Smooth muscle cell of the brain vasculature (primary cell): ENCODE measurements around the gene NUTF2.
"Not testable (repeated sequence)": the region's sequence is repeated elsewhere in the genome, so short reads cannot be mapped to it uniquely, and the experiment has no call there.

Source experiments
- DNase-seq: peaks from one replicate; pipeline ENCODE4 v3.0.0-alpha.2; 2012; ENCODE audit warnings: low read depth, low spot score

NUTF2 gene

GRCh38 chr16:67846320-67847063 is at the start of gene NUTF2:
Gene NUTF2, plus strand, starts transcription at chr16:67846933. Its CDS starts 18,198 bp downstream, at chr16:67865131.
- peak; percentile 83 for DNase-seq

DNA sequence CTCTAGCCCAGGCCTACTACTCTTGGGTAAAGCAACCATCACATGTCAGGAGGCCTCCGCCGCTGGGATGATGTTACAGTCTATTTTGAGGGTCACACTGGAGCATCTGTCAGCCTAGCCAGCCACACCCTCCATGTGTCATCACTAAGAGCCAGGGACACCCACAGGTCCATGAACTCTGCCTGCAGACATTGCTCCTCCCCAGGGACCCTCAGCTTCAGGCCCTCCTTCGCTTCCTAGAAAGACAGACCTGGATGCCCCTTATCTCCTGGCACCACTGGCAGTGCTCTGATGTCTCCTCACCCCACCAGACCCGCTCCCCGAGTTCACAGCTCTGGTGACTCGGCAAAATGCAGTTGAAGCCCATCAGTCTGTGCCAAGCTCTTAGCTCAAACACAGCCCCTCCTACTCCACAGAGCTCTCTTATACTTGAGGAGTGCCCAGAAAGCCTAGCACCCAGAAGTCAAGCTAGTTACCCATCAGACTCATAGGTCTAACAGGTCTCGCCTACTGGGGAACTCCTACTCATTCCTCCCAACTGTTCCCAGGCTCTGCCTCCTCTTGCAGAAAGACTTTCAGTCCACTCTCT is 46.3 kb upstream of the NUTF2 start:
- DNase-seq = no peak

DNA sequence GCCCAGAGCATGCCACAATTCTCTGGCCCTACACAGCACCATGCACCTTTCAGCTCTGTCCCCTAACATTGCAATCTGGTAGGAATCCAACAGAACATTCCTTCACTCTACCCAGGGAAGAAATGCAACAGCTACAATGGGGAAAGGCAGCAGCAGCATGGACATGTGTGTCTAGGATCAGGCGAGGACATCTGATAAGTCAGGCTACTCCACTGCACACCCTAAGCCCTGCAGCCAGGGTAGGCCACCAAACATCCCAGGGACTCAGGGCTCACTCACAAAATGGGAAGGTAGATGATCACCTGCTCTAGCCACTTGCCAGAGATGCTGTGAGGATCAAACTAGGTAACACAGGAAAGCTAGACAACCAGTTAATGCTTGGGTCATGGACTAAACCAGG is 45.5 kb upstream of the NUTF2 start:
- no peak for DNase-seq

DNA sequence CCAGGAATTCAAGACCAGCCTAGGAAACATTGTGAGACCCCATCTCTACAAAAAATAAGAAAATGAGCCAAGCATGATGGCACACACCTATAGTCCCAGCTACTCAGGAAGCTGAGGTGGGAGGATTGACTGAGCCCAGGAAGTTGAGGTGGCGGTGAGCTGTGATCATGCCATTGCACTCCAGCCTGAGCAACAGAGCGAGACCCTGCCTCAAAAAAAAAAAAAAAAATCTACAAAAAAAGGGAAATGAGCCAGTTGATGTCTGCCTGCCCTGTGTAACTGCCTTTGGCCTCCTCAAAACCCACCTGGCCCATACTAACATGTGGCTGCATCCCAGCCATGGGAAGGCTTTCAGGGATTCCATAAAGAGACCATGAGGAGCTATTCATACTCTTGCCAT is 44.9 kb upstream of the NUTF2 start:
- no peak for DNase-seq

- no peak for DNase-seq
Measured at GRCh38 chr16:67803894-67804293, 42.8 kb upstream of the NUTF2 start.

GRCh38 chr16:67804853-67805542 is 41.7 kb upstream of the NUTF2 start:
- no peak for DNase-seq

- DNase-seq = no peak
Measured at GRCh38 chr16:67805718-67806427, 40.9 kb upstream of the NUTF2 start.

GRCh38 chr16:67806428-67807147 is 40.1 kb upstream of the NUTF2 start, which contains the start of the genes RANBP10 and TSNAXIP1:
Gene RANBP10, minus strand, starts transcription at chr16:67806560. Its CDS starts 24 bp downstream, at chr16:67806536.
Gene TSNAXIP1, plus strand, starts transcription at chr16:67806889. Its CDS starts 261 bp downstream, at chr16:67807150.
- DNase-seq = peak; percentile 98

- DNase-seq = no peak
Measured at GRCh38 chr16:67807148-67807682, 39.5 kb upstream of the NUTF2 start.

DNA sequence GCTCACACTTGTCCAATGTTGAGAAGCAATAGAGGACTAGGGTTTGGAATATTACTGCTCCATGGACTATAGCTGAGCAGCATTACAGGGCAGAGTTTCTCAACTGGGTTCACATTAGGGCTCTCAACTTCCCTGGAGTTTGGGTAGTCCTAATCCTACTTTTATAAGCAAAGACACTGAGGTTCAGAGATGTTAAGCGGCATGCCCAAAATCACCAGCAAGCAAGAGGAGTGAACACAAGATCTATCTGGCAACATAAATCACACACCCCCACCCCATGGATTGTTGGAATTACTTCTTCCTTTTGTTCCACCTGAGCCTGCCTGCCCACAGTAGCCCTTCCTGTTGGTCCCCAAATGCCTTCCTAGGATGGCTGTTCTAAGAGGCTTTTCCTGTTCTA is 34.8 kb upstream of the NUTF2 start:
- no peak for DNase-seq

DNA sequence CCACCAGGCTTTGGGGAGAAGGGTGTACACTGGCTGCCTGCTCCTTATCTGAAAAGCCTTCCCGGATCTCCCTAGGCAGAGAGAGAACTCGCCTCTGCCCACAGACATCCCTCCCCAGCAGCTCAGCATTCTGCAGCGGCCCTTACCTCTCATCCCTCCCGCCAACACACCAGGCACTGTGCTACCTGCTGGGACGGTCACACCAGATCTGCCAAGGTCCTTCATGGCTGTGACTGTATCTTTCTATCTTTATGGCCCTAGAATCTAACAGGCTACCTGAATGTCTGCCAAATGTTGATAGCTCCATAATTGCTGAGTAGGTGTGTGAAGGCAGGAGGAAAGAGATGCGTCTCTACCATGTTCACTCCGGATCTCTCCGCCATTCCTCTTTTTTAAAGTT is 32.2 kb upstream of the NUTF2 start:
- DNase-seq = no peak

DNA sequence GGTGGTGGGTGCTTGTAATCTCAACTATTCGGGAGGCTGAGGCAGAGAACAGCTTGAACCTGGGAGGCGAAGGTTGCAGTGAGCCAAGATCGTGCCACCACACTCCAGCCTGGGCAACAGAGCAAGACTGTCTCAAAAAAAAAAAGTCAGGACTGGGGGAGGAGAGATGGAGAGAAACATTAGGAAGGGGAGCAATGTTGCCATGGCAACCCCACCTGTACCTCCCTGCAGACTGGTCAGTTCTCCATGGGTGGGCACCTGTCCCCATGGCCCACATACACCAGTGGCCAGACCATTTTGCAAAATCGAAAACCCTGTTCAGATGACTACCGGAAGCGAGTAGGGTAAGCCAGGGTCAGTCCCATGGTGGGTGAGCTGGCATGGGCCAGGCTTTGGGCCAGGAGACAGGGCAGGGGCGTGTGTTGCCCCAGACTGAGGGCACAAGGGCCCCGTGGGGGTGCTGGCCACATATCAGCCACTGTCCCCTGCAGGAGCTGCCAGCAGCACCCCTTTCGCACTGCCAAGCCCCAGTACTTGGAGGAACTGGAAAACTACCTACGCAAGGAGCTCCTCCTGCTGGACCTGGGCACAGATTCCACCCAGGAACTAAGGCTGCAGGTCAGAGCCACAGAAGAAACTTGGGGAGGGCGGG is 26.0 kb upstream of the NUTF2 start:
- no peak for DNase-seq

- DNase-seq = no peak
Measured at GRCh38 chr16:67822511-67822910, 24.2 kb upstream of the NUTF2 start.

- no peak for DNase-seq
Measured at GRCh38 chr16:67825119-67825518, 21.6 kb upstream of the NUTF2 start.

GRCh38 chr16:67825906-67826305 is 20.8 kb upstream of the NUTF2 start:
- DNase-seq = no peak

- no peak for DNase-seq
Measured at GRCh38 chr16:67828651-67829050, 18.1 kb upstream of the NUTF2 start.

- no peak for DNase-seq
Measured at GRCh38 chr16:67833030-67833414, 13.7 kb upstream of the NUTF2 start.

- peak; percentile 77 for DNase-seq
Measured at GRCh38 chr16:67833415-67834241, 13.1 kb upstream of the NUTF2 start.

- no peak for DNase-seq
Measured at GRCh38 chr16:67834242-67834614, 12.5 kb upstream of the NUTF2 start.

DNA sequence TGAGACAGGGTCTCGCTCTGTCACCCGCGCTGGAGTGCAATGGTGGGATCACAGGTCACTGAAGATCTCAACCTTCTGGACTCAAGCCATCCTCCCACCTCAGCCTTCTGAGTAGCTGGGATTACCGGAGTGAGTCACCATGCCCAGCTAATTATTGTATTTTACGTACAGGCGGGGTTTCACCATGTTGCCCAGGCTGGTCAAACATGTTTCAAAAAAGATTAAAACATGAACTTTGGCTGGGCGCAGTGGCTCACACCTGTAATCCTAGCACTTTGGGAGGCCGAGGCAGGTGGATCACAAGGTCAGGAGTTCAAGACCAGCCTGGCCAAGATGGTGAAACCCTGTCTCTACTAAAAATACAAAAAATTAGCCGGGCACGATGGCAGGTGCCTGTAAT is 9.5 kb upstream of the NUTF2 start:
- DNase-seq = not testable (repeated sequence)
